Parathyroid adenoma (tissue), 2 donors: Measurements from ENCODE around the gene NPAS3.

ENCODE experiments used
- H2AFZ ChIP-seq: fragments of 300-600 bp; sonication (generic); one replicate; pipeline ENCODE4 v1.7.0; 2017; ENCODE audit warnings: antibody characterized with exemption, mild to moderate bottlenecking
- H3K27ac ChIP-seq: fragments of 300-600 bp; sonication (generic); one replicate; pipeline ENCODE4 v1.7.0; 2017
- H3K27me3 ChIP-seq: fragments of 300-600 bp; sonication (generic); one replicate; pipeline ENCODE4 v1.7.0; 2017; ENCODE audit warnings: low read length; ENCODE audit not compliant: control insufficient read depth, insufficient read depth
- H3K36me3 ChIP-seq: fragments of 300-600 bp; sonication (generic); one replicate; pipeline ENCODE4 v1.7.0; 2017; ENCODE audit warnings: low read length; ENCODE audit not compliant: control insufficient read depth, insufficient read depth
- H3K4me1 ChIP-seq: fragments of 300-600 bp; sonication (generic); one replicate; pipeline ENCODE4 v1.7.0; 2017; ENCODE audit warnings: control low read depth
- H3K4me2 ChIP-seq: fragments of 300-600 bp; sonication (generic); one replicate; pipeline ENCODE4 v1.7.0; 2017; ENCODE audit warnings: low read length
- H3K4me3 ChIP-seq: fragments of 300-600 bp; sonication (generic); one replicate; pipeline ENCODE4 v1.7.0; 2017; ENCODE audit warnings: low read depth, low read length
- H3K79me2 ChIP-seq: fragments of 300-600 bp; sonication (generic); one replicate; pipeline ENCODE4 v1.7.0; 2017; ENCODE audit warnings: control low read depth
- H3K9ac ChIP-seq: fragments of 300-600 bp; sonication (generic); one replicate; pipeline ENCODE4 v1.7.0; 2017; ENCODE audit warnings: mild to moderate bottlenecking
- H3K9me3 ChIP-seq: fragments of 300-600 bp; sonication (generic); one replicate; pipeline ENCODE4 v1.7.0; 2017; ENCODE audit warnings: low read length; ENCODE audit not compliant: control insufficient read depth
- TF ChIP-seq, protein P1 (sequence below): fragments of 300-600 bp; sonication (generic); IDR thresholded peaks from one replicate; pipeline ENCODE4 v1.7.0; 2017; ENCODE audit warnings: antibody characterized with exemption, mild to moderate bottlenecking
- donor health status: primary hyperparathyroidism.

The NPAS3 gene

GRCh38 chr14:33740531-33740930 is 801.9 kb downstream of the NPAS3 start:
- H3K9ac ChIP-seq = no peak overlapping the region
- no peaks in the 10 kb centered on the region for H3K79me2 ChIP-seq
- no peak overlapping the region for H3K4me2 ChIP-seq
- H3K9me3 ChIP-seq = no peaks in the 10 kb centered on the region
- TF ChIP-seq, protein P1, sequence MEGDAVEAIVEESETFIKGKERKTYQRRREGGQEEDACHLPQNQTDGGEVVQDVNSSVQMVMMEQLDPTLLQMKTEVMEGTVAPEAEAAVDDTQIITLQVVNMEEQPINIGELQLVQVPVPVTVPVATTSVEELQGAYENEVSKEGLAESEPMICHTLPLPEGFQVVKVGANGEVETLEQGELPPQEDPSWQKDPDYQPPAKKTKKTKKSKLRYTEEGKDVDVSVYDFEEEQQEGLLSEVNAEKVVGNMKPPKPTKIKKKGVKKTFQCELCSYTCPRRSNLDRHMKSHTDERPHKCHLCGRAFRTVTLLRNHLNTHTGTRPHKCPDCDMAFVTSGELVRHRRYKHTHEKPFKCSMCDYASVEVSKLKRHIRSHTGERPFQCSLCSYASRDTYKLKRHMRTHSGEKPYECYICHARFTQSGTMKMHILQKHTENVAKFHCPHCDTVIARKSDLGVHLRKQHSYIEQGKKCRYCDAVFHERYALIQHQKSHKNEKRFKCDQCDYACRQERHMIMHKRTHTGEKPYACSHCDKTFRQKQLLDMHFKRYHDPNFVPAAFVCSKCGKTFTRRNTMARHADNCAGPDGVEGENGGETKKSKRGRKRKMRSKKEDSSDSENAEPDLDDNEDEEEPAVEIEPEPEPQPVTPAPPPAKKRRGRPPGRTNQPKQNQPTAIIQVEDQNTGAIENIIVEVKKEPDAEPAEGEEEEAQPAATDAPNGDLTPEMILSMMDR = no peak
- no peak overlapping the region for H2AFZ ChIP-seq
- H3K4me1 ChIP-seq = no peaks in the 10 kb centered on the region
- H3K27ac ChIP-seq = no peak overlapping the region
- H3K36me3 ChIP-seq = no peaks in the 10 kb centered on the region
- no peaks in the 10 kb centered on the region for H3K27me3 ChIP-seq
- H3K4me3 ChIP-seq = no peak overlapping the region

- no peaks in the 10 kb centered on the region for H3K9me3 ChIP-seq
- H3K4me2 ChIP-seq = no peak overlapping the region
- H3K36me3 ChIP-seq = no peaks in the 10 kb centered on the region
- no peak overlapping the region for H3K27ac ChIP-seq
- H3K4me3 ChIP-seq = no peak overlapping the region
- H2AFZ ChIP-seq = no peak overlapping the region
- H3K4me1 ChIP-seq = no peaks in the 10 kb centered on the region
- no peak overlapping the region for H3K9ac ChIP-seq
- no peaks in the 10 kb centered on the region for H3K79me2 ChIP-seq
- TF ChIP-seq, protein P1 = no peak
- H3K27me3 ChIP-seq = no peaks in the 10 kb centered on the region
Measured at GRCh38 chr14:33742166-33742565, 803.5 kb downstream of the NPAS3 start.

- TF ChIP-seq, protein P1 = no peak
- no peak overlapping the region for H3K27ac ChIP-seq
- no peak overlapping the region for H3K4me2 ChIP-seq
- H3K27me3 ChIP-seq = no peaks in the 10 kb centered on the region
- no peaks in the 10 kb centered on the region for H3K4me1 ChIP-seq
- no peaks in the 10 kb centered on the region for H3K79me2 ChIP-seq
- no peak overlapping the region for H3K4me3 ChIP-seq
- no peak overlapping the region for H2AFZ ChIP-seq
- H3K36me3 ChIP-seq = no peaks in the 10 kb centered on the region
- H3K9me3 ChIP-seq = no peaks in the 10 kb centered on the region
- no peak overlapping the region for H3K9ac ChIP-seq
Measured at GRCh38 chr14:33745163-33745562, 806.5 kb downstream of the NPAS3 start.

DNA sequence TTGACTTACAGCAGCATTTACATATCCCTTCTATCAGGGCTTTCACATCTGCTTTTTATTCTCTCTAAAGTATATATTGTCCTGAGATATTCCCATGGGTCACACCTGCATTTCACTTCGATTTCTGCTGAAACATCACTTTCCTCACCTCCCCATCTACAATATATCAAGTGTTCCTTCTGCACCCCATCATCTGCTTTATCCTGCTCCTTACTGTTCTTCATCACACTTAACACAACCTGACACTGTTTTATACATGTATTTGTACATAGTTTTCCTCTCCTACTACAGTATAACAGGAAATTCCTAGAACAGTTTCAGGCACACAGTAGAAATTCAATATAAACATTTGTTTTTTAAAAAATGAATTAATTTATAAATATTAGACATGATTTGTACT is 809.1 kb downstream of the NPAS3 start:
- Histone ChIP-seq H2AFZ (no peak overlapping the region), H3K36me3 (no peaks in the 10 kb centered on the region), H3K79me2 (no peaks in the 10 kb centered on the region), H3K27ac (no peak overlapping the region), H3K4me3 (no peak overlapping the region), H3K4me1 (no peaks in the 10 kb centered on the region), H3K27me3 (no peaks in the 10 kb centered on the region), H3K9ac (no peak overlapping the region), H3K9me3 (no peaks in the 10 kb centered on the region), H3K4me2 (no peak overlapping the region)
- TF ChIP-seq, protein P1 = no peak

DNA sequence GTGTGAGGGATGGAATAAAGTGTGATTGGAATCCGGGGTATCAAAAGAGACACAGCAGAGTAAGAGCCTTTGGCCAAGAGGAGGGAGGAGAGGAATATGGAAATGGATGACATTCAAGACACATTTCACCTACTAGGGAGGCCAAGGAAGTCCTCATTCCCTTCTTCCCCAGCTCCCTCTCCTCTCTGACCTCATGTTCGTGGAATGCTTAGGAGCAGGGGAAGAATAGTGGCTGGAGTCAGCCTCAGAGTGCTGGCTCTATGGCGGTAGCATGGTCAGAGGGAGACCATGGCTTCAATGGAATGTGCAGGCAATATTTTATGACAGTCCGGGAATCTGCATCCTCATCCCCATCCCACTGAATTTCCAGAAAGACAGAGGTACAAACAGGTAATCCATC is 815.6 kb downstream of the NPAS3 start:
- Histone ChIP-seq H3K4me1 (no peaks in the 10 kb centered on the region), H3K9me3 (peaks cover 2% of the 10 kb centered on the region), H3K27ac (no peak overlapping the region), H3K4me3 (no peak overlapping the region), H3K79me2 (no peaks in the 10 kb centered on the region), H3K9ac (no peak overlapping the region), H3K4me2 (no peak overlapping the region), H3K27me3 (no peaks in the 10 kb centered on the region), H3K36me3 (no peaks in the 10 kb centered on the region), H2AFZ (no peak overlapping the region)
- TF ChIP-seq, protein P1 = no peak
